Right atrium auricular region (tissue), 2 donors: Measurements from ENCODE around the gene DHRS11. TPM values are rescaled to one million over a fixed set of nuclear protein-coding genes. Genes with fewer than 3 reads are reported as not detected.

Source experiments
- DNase-seq: peaks from one replicate; pipeline ENCODE4 v3.0.0-alpha.2; 2019; ENCODE audit warnings: low spot score
- H3K27ac ChIP-seq, 2 donors: fragments of 200-600 bp; sonication (generic); 1 replicate in 1 of 2; 2 replicates in 1 of 2; pipeline ENCODE4 v1.5.1; 2016 to 2019
- H3K27me3 ChIP-seq, 2 donors: fragments of 200-600 bp; sonication (generic); one replicate each; pipeline versions ENCODE4 v1.5.1 to v1.6.0; 2017 to 2019
- H3K36me3 ChIP-seq: fragments of 200-600 bp; sonication (generic); one replicate; pipeline ENCODE4 v1.5.1; 2016
- H3K4me1 ChIP-seq, 2 donors: fragments of 200-600 bp; sonication (generic); one replicate each; pipeline versions ENCODE4 v1.5.1 to v1.6.0; 2017 to 2019
- H3K4me3 ChIP-seq, 2 donors: fragments of 200-600 bp; sonication (generic); 1 replicate in 1 of 2; 2 replicates in 1 of 2; pipeline ENCODE4 v1.5.1; 2017 to 2019; ENCODE audit warnings: mild to moderate bottlenecking in 1 of 2, moderate library complexity in 1 of 2
- H3K9me3 ChIP-seq, 2 donors: fragments of 200-600 bp; sonication (generic); one replicate each; pipeline ENCODE4 v1.5.1; 2019
- CTCF ChIP-seq, 2 donors: fragments of 200-600 bp; sonication (generic); IDR thresholded peaks; one replicate each; pipeline ENCODE4 v1.5.1; 2019; ENCODE audit warnings: antibody characterized with exemption in 2 of 2
- total RNA-seq, 2 donors: library from RNA; depleted of rRNA; stranded (reverse); fragments of >200 nt; gene quantifications; one replicate each; pipeline ENCODE4 v1.1.0, GENCODE V29; 2016

DHRS11 gene
- total RNA-seq, 2 donors from 2014 or later, result 10.5 to 17.3 TPM

- Histone ChIP-seq H3K27me3 (no peaks in the 10 kb centered on the region), H3K4me3 (no peak overlapping the region), H3K36me3 (no peaks in the 10 kb centered on the region), H3K9me3 (no peaks in the 10 kb centered on the region), H3K4me1 (peaks cover 0 to 6% of the 10 kb centered on the region in 2 donors), H3K27ac (no peak overlapping the region)
- no peak for TF ChIP-seq CTCF (IDR thresholded peaks at IDR 0.05)
- DNase-seq, result no peak
These were observed 39.3 kb downstream of the DHRS11 start for GRCh38 chr17:36631022-36631421.

GRCh38 chr17:36632916-36633771 is 41.5 kb downstream of the DHRS11 start:
- Histone ChIP-seq H3K27ac (no peak overlapping the region), H3K4me3 (no peak overlapping the region), H3K36me3 (no peaks in the 10 kb centered on the region), H3K9me3 (no peaks in the 10 kb centered on the region), H3K4me1 (peaks cover 0 to 6% of the 10 kb centered on the region in 2 donors), H3K27me3 (no peaks in the 10 kb centered on the region)
- no peak for DNase-seq
- TF ChIP-seq CTCF (IDR thresholded peaks at IDR 0.05), result no peak

- no peak for TF ChIP-seq CTCF (IDR thresholded peaks at IDR 0.05)
- no peak overlapping the region for H3K27ac ChIP-seq
- no peaks in the 10 kb centered on the region for H3K36me3 ChIP-seq
- no peaks in the 10 kb centered on the region for H3K9me3 ChIP-seq
- H3K4me1 ChIP-seq, result peaks cover 0 to 18% of the 10 kb centered on the region in 2 donors
- H3K4me3 ChIP-seq, result no peak overlapping the region
- no peak for DNase-seq
- H3K27me3 ChIP-seq, result peaks cover 13 to 14% of the 10 kb centered on the region in 2 donors
These were observed 48.7 kb downstream of the DHRS11 start for GRCh38 chr17:36640346-36640745.

- Histone ChIP-seq H3K36me3 (no peaks in the 10 kb centered on the region), H3K4me3 (no peak overlapping the region), H3K27me3 (peaks cover 14 to 17% of the 10 kb centered on the region in 2 donors), H3K27ac (no peak overlapping the region), H3K4me1 (peaks cover 0 to 18% of the 10 kb centered on the region in 2 donors), H3K9me3 (no peaks in the 10 kb centered on the region)
- TF ChIP-seq CTCF (IDR thresholded peaks at IDR 0.05), result no peak
- DNase-seq, result no peak
These were observed 49.2 kb downstream of the DHRS11 start for GRCh38 chr17:36640836-36641235.

GRCh38 chr17:36641331-36641876 is 49.7 kb downstream of the DHRS11 start:
- H3K4me3 ChIP-seq, result peak overlapping the region in 1 of 2 donors; percentile 40
- peaks cover 0 to 18% of the 10 kb centered on the region in 2 donors for H3K4me1 ChIP-seq
- no peaks in the 10 kb centered on the region for H3K36me3 ChIP-seq
- peaks cover 14 to 21% of the 10 kb centered on the region in 2 donors for H3K27me3 ChIP-seq
- H3K9me3 ChIP-seq, result no peaks in the 10 kb centered on the region
- H3K27ac ChIP-seq, result no peak overlapping the region
- DNase-seq, result no peak
- TF ChIP-seq CTCF (IDR thresholded peaks at IDR 0.05), result no peak
